SK-N-SH treated with all-trans-retinoic acid at 6 μM for 48 hours (cell line): Measurements from ENCODE around the gene IFT52.

ENCODE experiments used
- CREB5 ChIP-seq: fragments of 250-450 bp; sonication (Bioruptor Pico); IDR thresholded peaks from 2 replicates; pipeline ENCODE4 v1.5.1; 2020; ENCODE audit warnings: low read depth, mild to moderate bottlenecking, moderate library complexity
- CSDC2 ChIP-seq: fragments of 250-450 bp; sonication (Bioruptor Pico); IDR thresholded peaks from 2 replicates; pipeline ENCODE4 v1.5.0; 2020; ENCODE audit warnings: mild to moderate bottlenecking, moderate library complexity
- CSRNP3 ChIP-seq: fragments of 250-450 bp; sonication (Bioruptor Pico); IDR thresholded peaks from 2 replicates; pipeline ENCODE4 v1.5.1; 2021; ENCODE audit warnings: mild to moderate bottlenecking, moderate library complexity
- ZNF70 ChIP-seq: fragments of 450-650 bp; formaldehyde crosslinking; IDR thresholded peaks from 2 replicates; pipeline ENCODE4 v1.5.0; 2020; ENCODE audit warnings: mild to moderate bottlenecking, moderate library complexity

- TF ChIP-seq CSRNP3 (CRISPR knock-in tag) (no peak), CREB5 (CRISPR knock-in tag) (no peak), ZNF70 (CRISPR knock-in tag) (no peak), CSDC2 (no peak)
Measured at GRCh38 chr20:43583133-43583864, 7.4 kb upstream of the IFT52 start.
